GM18951 (cell line): Measurements from ENCODE around the gene USF2.
A peak's percentile ranks its signal among the peaks of the same experiment; 100 is the strongest.
"Not testable (repeated sequence)": the region's sequence is repeated elsewhere in the genome, so short reads cannot be mapped to it uniquely, and the experiment has no call there.

ENCODE experiments used
- POLR2A ChIP-seq: IDR thresholded peaks from 4 replicates; pipeline ENCODE4 v1.6.1; 2011; ENCODE audit warnings: mild to moderate bottlenecking; ENCODE audit not compliant: insufficient read length, insufficient read depth; ENCODE audit errors: extremely low read depth
- in situ Hi-C: fragments of 300-500 bp; cut with MboI; formaldehyde crosslinking; loops from one replicate; pipeline ENCODE4 v1.12.0; 2022; ENCODE audit warnings: low sequenced_read_pairs, mixed read lengths, inconsistent platforms; ENCODE audit not compliant: unreplicated experiment

USF2 gene

DNA sequence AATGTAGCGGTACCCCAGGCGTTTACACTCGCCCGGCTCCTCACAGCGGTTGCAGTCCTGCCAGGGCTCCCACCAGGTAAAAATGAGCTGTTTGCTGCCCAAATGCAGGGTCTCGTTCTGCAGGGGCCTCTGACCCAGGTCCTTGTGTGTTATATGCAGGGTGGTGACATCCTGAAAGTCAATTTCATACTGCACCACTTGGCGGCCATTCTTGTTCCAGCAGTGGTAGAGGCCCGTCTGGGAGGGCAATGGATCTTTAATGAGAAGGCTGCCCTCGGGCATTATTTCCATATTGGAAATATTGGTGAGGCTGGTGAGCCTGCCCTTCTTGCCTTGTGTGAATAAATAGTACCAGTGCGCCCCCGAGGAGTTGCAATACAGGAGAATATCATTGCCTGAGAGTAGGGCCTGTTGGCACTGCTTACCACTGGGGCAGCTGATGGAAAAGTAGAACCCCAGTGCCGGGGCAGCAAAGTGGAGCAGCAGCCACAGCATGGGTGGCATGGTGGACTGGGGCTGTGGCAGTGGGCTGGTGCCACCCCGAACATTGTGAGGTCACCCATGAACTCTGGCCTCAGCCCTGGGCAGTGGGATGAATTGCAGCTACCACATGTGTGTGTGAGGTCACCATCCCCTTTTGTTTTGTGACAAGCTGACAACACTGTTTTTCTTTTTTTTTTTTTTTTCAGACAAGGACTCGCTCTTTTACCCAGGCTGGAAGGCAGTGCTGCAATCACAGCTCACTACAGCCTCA is 40.4 kb upstream of the USF2 start, which contains the start of gene FAM187B:
Gene FAM187B, minus strand, starts transcription at position 563 of the 754 bp plus-strand sequence. Its CDS starts 59 bp downstream, at position 504.
- no peak for TF ChIP-seq POLR2A
- in situ Hi-C loops: no loop called here

DNA sequence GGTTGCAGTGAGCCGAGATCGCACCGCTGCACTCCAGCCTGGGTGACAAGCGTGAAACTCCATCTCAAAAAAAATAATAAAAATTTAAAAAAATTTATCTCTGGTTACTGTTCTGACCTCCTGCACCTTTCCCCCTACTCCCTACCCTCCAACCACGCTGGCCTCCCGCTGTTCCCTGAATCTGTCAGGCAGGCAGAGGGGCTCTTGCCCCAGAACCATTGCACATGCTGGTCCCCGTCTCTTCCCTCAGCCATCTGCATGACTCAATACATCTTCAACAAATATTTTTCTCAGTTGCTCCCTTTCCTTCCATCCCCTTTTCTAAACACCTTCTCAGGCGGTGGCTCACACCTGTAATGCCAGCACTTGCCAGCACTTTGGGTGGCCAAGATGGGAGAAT is 39.2 kb upstream of the USF2 start:
- in situ Hi-C loops: no loop called here
- TF ChIP-seq POLR2A: no peak

DNA sequence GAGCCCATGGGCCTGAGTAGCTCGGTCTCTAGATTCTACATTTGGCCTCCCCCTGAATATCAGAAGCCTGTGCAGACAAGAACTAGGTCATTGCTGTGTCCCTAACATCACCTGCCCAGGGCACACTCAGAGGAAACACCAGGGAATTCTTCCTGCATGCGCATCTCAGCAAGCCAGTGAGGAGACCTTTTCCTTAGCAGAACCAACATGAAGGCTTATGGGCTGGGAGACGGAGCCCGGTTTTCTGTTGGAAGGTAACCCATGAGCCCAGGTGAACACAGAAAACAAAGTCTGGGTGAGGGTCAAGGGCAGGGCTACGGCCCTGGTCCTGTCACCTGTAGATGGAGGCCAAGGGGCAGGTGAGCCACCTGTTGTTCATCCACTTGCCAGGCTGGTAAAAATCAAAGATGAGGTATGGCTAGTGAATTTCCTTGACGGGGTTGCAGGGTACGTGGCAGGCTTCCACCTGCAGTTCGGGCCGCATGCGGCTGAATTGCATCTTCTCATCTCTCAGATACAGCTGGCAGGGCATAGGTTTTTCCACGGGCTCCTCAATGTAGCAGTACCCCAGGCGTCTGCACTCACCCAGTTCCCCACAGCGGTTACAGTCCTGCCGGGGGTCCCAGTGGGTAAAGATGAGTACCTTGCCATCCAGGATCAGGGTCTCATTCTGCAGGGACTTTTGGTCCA is 36.7 kb upstream of the USF2 start:
- no peak for TF ChIP-seq POLR2A
- in situ Hi-C loops: no loop called here

DNA sequence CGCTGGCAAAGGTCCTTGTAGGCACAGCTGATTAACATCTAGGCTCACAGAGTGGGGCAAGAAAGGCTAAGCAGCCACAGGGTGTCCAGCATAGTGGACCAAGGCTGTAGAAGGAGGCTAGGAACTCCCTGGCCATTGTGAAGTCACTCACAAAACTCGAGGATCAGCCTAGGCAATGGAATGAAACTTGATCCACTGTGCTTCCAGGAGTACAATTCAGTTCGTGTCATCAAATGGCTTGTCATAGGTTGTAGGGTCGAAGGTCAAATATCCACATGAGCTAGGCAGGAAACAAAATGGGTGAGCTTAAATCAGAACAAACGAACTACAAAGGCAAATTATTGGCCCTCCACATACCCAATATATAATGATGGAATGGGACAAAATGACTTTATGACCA is 35.9 kb upstream of the USF2 start:
- in situ Hi-C loops: no loop called here
- no peak for TF ChIP-seq POLR2A

DNA sequence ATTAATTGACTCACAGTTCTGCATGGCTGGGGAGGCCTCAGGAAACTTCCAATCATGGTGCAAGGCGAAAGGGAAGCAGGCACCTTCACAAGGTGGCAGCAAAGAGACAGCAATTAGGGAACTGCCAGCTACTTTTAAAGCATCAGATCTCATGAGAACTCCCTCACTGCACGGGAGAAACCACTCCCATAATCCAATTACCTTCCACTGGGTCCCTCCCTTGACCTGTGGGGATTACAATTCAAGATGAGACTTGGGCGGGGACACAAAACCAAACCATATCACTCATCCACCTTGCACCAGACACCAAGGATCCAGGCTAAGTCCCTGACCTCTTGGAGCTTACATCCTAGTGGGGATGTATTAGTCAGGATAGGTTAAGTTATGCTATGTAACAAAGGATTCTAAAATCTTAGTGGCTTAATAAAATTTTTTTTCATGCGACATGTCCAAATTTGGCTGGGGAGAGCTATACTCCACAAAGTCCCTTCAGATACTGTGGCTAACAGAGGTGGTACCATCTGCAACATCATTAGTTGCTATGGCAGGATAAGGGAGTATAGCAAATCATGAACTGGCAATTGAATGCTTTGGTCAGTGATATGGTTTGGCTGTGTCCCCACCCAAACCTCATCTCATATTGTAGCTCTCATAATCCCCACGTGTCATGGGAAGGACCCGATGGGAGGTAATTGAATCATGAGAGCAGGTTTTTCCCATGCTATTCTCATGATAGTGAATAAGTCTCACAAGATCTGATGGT is 31.9 kb upstream of the USF2 start:
- in situ Hi-C loops: no loop called here

DNA sequence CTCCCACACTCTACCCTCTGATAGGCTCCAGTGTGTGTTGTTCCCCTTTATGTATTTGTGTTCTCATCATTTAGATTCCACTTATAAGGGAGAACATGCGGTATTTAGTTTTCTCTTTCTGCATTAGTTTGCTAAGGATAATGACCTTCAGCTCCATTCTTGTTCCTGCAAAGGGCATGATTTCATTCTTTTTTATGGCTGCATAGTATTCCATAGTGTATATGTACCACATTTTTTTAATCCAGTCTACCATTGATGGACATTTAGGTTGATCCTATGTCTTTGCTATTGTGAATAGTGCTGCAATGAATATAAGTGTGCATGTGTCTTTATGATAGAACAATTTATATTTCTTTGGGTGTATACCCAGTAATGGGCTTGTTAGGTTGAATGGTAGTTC is 29.2 kb upstream of the USF2 start:
- in situ Hi-C loops: not testable (repeated sequence)

More for the DNA sequence above, 31.9 kb upstream of the USF2 start:
- TF ChIP-seq POLR2A: no peak

DNA sequence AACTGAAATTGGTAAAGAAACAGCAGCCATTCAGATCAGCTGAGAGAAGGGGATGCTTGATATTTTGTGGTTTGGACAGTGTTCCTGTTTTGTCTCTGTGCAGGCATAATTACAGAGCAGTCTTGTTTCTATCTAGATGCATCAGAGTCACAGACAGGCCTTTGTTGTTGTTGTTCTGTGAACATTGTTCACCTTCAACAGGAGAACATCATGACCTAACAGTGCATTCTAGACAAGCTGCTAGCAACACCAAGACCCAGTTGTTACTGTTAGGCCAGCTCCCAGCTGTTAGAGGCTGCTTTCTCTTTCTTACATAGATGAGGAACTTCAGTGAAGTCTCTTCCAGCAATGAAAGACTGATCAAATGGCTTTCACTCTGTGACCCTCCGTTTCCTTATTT is 28.4 kb upstream of the USF2 start:
- in situ Hi-C loops: no loop called here
- no peak for TF ChIP-seq POLR2A

DNA sequence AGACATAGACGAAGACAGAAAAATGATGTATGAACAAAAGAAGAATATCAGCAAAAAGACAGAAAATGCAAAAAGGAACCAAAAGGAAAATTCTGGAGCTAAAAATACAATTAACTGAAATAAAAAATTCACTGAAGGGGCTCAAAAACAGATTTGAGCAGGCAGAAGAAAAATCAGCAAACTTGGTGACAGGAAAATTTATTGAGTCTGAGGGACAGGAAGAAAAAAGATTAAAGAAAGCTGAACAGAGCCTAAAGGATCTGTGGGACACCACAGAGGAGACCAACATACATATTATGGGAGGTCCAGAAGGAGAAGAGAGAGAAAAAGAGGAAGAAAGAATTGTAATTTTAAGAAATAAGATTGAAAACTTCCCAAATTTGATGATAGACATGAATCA is 27.3 kb upstream of the USF2 start:
- no peak for TF ChIP-seq POLR2A
- in situ Hi-C loops: no loop called here

DNA sequence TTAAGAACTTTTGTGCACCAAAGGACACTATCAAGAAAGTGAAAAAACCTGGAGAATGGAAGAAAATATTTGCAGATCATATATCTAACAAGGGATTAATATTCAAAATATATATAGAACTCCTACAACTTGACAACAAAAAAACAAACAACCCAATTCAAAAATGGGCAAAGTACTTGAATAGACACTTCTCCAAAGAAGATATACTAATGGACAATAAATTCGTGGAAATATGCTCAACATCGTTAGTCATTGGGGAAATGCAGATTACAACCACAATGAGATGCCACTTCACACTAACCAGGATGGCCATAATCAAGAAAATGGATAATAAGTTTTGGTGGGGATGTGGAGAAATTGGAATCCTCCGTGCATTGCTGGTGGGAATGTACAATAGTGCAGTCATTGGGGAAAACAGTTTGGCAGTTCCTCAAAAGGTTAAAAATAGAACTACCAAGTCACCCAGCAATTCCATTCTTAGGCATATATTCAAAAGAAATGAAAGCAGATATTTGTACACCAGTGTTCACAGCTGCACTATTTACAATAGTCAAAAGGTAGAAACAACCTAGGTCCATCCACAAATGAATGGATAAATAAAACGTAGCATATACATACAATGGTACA is 22.2 kb upstream of the USF2 start:
- TF ChIP-seq POLR2A: no peak
- in situ Hi-C loops: no loop called here

DNA sequence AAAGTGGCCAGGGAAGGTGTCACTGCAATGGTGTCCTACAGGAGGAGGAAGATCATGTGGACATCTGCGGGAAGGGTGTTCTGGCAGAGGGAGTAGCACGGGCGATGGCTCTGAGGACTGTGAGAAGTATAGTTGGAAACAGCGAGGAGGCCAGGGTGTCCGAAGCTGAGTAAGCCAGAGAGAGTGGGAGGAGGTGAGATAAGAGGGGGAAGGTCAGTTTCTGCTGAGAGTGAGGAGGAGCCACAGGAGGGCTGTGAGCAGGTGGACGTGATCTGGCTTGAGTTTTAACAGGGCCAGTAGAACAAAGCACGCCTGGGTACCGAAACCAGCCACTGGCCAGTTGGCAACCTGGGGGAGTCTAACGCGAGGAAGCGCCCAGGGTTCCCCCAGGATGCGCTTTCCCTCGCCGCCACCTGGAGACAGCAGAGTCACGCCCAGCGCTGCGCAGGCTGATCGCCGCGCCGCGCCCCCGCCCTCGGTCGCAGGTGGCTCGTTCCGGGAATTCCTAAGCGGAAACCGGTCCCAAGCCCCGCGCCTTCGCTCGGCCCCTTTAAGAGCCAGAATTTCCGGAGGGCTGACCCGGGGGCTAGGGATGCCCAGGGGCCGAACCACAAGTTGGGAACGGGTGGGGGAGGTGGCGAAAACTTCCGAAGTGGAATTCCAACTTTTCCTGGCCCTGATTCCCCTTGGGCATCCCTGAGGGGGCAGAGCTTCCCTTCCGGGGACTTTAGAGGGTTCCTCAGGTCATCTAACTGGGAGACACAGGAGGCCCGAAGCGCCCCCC is 21.0 kb upstream of the USF2 start:
- no peak for TF ChIP-seq POLR2A

DNA sequence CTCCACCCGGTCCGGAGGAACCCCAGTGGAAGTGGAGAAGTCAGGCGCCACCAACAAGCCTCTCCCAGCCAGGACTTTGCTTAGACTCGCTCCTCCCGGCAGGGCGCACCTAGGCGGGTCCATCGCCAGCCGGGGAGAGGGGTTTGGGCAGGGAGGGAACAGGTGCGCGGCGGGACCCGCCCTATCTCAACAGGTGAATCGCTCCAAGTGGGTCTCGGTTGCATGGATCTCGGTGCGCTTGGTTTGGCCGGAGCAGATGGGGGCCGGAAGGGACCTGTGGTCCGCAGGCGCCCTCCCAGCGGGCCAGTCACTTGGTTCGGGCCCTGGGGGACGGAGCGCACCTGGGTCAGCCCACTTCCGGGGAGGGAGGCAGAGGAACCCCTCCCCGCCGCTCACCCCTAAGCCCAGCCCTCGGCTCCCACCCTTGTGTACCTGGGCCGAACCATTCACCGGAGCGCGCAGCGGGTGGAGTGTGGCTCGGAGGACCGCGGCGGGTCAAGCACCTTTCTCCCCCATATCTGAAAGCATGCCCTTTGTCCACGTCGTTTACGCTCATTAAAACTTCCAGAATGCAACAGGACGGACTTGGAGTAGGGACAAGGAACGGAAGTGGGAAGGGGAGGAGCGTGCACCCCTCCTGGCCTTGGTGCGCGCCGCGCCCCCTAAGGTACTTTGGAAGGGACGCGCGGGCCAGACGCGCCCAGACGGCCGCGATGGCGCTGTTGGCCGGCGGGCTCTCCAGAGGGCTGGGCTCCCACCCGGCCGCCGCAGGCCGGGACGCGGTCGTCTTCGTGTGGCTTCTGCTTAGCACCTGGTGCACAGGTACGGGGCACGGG is 20.2 kb upstream of the USF2 start, which contains the start of gene LSR:
Gene LSR, plus strand, starts transcription at position 693 of the 836 bp plus-strand sequence. Its CDS starts 21 bp downstream, at position 714.
- peak; percentile 98 for TF ChIP-seq POLR2A
- in situ Hi-C loops: no loop called here

More for the DNA sequence above, 21.0 kb upstream of the USF2 start:
- in situ Hi-C loops: no loop called here
